COLO668 (cell line): ENCODE data around the gene ERC2.
A peak's percentile ranks its signal among the peaks of the same experiment; 100 is the strongest.
"Not testable (repeated sequence)": the region's sequence is repeated elsewhere in the genome, so short reads cannot be mapped to it uniquely, and the experiment has no call there.

Experiments used
- DNase-seq: peaks from one replicate; lab custom pipeline; 2025; ENCODE audit not compliant: unreplicated experiment; lab: John Stamatoyannopoulos, UW

Gene ERC2

GRCh38 chr3:56086355-56086754 lies 381.9 kb downstream of the ERC2 start:
- no peak for DNase-seq

GRCh38 chr3:56081246-56081645 lies 387.0 kb downstream of the ERC2 start:
- DNase-seq, result no peak

DNA sequence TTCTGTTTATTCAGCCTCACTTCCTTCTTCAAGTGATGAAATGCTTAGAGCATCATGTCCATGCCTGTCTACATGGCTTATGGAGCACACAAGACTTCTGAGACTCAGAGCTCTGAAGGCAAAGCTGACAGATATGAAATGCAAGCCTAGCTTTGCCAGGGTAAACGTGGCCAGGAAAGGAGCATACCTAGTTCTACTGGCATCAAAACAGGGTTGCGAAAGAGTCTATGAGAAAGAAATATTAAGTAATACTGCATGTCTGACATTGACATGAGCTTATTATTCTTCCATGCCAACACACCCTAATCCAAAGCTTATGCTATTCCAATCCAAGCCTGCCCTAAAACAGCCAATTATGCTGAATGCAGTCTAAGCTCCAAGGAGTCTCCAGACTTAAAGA lies 391.5 kb downstream of the ERC2 start:
- no peak for DNase-seq

DNA sequence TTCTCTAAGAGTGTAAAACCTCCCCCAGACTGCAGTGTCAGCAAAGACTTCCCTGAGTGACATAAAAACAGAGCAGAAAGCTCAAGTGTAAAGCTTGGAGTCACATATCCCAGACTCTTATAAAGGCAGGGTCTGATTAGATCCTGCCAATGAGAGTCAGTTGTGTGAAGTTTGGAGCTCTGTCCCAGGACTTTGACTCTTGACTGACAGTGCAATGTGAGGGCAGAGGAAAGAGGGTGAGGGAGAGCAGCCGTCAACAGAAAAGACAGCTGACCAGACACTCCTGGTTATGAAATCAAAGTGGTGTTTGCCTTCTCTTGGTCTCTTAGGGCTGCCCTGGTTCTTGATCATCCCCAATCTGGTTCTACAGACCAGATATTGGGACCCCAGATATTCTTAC lies 393.2 kb downstream of the ERC2 start:
- no peak for DNase-seq

- no peak for DNase-seq
These were observed 398.5 kb downstream of the ERC2 start for GRCh38 chr3:56069766-56070165.

- DNase-seq, result not testable (repeated sequence)
These were observed 401.9 kb downstream of the ERC2 start for GRCh38 chr3:56066405-56066804.

DNA sequence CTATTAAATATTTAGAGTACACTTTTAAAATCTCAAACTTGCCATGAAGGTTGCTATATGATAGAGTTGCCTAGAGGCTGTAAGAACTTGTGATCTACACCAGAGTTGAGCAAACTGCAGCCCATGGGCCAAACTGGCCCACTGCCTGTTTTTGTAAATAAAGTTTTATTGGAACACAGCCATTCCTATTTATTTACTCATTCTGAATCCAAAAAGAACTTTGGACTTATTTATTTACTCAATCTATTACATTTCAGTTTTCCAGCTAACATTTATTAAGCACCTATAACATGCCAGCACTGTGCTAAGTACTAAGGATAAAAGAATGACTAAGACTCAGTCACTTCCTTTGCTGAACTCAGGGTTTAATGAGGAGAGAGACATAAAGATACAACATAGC lies 403.6 kb downstream of the ERC2 start:
- no peak for DNase-seq

DNA sequence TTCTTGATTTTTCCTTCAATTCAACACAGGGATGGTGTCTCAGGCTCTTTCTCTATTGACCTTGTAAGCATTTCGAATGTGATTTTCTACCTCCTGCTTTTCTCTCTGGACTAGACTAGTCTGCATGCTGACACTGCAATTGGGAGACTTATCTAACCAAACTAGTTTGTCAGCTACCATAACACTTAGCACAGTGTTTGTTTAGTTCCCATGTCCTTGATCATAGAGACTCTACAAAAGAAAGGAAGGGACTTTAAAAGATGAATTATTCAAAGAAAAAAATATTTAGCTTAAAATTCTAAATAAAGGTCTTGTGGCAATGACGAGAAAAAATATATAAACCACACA lies 407.0 kb downstream of the ERC2 start:
- no peak for DNase-seq

- no peak for DNase-seq
These were observed 407.6 kb downstream of the ERC2 start for GRCh38 chr3:56060521-56061278.

- DNase-seq, result no peak
These were observed 408.5 kb downstream of the ERC2 start for GRCh38 chr3:56059731-56060130.

DNA sequence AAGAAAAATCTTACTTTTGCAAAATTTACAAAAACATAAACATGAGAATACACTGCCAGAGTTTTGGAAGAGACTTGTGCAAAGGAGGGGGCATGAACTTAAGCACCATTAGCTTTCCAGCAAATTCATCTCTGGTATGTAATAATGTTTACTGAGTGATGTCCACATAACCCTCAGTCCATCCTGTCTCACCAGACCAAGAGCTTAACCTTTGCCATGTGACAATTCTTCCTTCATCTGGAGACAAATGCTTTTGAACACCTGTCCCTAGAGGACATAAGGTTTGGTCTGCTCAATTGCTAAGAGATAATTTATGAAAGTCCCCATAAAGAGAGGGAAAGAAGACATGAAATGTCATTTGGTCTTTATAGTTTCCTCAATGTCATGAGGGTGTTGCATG lies 412.3 kb downstream of the ERC2 start:
- DNase-seq, result no peak

GRCh38 chr3:56055546-56055945 lies 412.7 kb downstream of the ERC2 start:
- no peak for DNase-seq

GRCh38 chr3:56054844-56055243 lies 413.4 kb downstream of the ERC2 start:
- no peak for DNase-seq

GRCh38 chr3:56053727-56054126 lies 414.5 kb downstream of the ERC2 start:
- DNase-seq, result no peak

GRCh38 chr3:56052188-56052587 lies 416.1 kb downstream of the ERC2 start:
- DNase-seq, result no peak

DNA sequence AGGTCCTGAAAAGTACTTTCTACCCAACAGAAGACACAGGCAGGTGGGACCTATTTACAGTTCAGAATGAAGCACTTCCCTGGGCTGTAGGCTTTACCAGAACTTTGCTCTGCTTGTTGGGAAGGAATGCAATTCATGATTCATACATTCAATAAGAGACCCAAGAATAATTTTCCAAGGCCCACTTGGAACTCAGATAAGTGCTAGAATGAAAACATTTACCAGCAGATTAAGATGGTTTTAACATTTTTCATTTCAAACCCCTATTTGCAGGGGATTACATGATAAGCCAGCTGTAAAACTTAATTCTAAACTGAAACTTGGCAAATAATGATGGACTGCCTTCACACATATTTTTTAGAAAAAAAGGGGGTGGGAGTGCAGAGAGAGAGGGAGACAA lies 417.2 kb downstream of the ERC2 start:
- DNase-seq, result no peak

GRCh38 chr3:56048946-56049345 lies 419.3 kb downstream of the ERC2 start:
- DNase-seq, result no peak

GRCh38 chr3:56048331-56048730 lies 419.9 kb downstream of the ERC2 start:
- DNase-seq, result no peak

DNA sequence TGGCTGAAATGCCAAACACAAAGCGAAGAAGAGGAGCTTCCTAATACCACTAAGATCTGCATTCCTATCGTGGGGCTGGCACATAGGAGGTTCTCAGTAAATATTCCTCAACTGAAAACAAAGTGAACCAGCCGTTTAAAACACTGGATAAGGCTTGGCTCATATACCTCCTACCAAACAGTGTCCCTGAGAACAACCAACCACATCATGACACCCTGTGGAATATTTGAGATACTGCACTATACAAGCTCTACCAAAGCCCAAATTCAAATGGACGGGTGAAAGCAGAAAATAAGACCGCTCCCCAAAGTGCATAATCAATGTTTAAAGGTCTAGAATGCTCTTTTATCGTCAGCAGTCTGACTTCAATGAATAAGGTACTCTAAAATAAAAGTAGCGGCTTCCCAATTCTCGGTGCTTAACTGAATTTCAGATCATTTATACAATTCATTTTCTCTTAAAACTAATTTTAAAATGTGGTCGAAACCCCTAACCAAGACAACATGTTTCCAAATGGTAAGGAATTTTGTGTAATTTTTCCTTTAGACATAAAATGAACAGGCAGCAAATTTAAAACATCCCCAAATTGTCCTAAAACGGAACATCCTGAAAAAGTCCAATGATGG lies 425.8 kb downstream of the ERC2 start:
- no peak for DNase-seq

DNA sequence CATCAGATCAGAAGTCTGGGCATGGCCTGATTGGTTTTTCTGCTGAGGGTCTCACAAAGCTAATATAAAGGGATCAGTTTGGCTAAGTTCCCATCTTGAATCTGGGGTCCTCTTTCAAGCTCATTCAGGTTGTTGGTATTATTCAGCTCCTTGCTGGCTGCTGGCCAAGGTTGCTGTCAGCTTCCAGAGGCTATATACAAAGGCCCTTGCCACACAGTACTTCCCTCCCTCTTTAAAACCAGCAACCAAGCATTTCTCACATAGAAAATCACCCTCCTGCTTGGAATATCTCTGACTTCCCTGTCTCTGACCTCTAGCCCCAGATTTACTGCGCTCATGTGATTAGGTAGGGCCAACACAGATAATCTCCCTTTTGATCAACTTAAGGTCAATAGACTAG lies 442.9 kb downstream of the ERC2 start:
- DNase-seq, result peak; percentile 3

- no peak for DNase-seq
These were observed 444.7 kb downstream of the ERC2 start for GRCh38 chr3:56023546-56023945.

GRCh38 chr3:56022619-56023018 lies 445.6 kb downstream of the ERC2 start:
- no peak for DNase-seq
